ENCODE results near the gene PER3. TPM values are rescaled to one million over a fixed set of nuclear protein-coding genes. Genes with fewer than 3 reads are reported as not detected.

Gene PER3
- total and polyA plus RNA-seq, 2 of the 13 experiments (the other 11 are each of a cell fraction or from before 2014, with no cell fraction given), result 3.0 to 6.0 TPM

GRCh38 chr1:7821282-7821681 lies 37.2 kb downstream of the PER3 start (continued):
- no peak for TF ChIP-seq ZNF7 (CRISPR knock-in tag; IDR thresholded peaks at IDR 0.05)
- no peak for TF ChIP-seq NPAS2 (CRISPR knock-in tag; IDR thresholded peaks at IDR 0.05; ENCODE audit: borderline replicate concordance)
- TF ChIP-seq, protein P1, sequence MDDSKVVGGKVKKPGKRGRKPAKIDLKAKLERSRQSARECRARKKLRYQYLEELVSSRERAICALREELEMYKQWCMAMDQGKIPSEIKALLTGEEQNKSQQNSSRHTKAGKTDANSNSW (CRISPR knock-in tag; IDR thresholded peaks at IDR 0.05; ENCODE audit: borderline replicate concordance), result no peak
- TF ChIP-seq POLR2A (IDR thresholded peaks at IDR 0.05; ENCODE audit: insufficient read depth in 1 of 2, low read depth in 2 of 2, low read length in 2 of 2), result no peak
- no peak for TF ChIP-seq SKIL (CRISPR knock-in tag; IDR thresholded peaks at IDR 0.05; ENCODE audit: borderline replicate concordance)
- no peak for TF ChIP-seq CHD4 (IDR thresholded peaks at IDR 0.05; ENCODE audit: borderline replicate concordance, low read length)
- no peak for TF ChIP-seq THAP11 (CRISPR knock-in tag; IDR thresholded peaks at IDR 0.05)
- TF ChIP-seq HMGA1 (CRISPR knock-in tag; conservative IDR thresholded peaks at IDR 0.05), result no peak
- TF ChIP-seq RARG (CRISPR knock-in tag; IDR thresholded peaks at IDR 0.05; ENCODE audit: low read depth), result no peak
- TF ChIP-seq RERE (CRISPR knock-in tag; IDR thresholded peaks at IDR 0.05; ENCODE audit: low read depth), result no peak
- no peak for TF ChIP-seq NFYC (CRISPR knock-in tag; IDR thresholded peaks at IDR 0.05)
- no peak for TF ChIP-seq ZNF747 (CRISPR knock-in tag; IDR thresholded peaks at IDR 0.05; ENCODE audit: borderline replicate concordance)
